Keratinocyte (primary cell): ENCODE results near the gene MGAT3. TPM values are rescaled to one million over a fixed set of nuclear protein-coding genes. Genes with fewer than 3 reads are reported as not detected.

ENCODE experiments used
- DNase-seq: peaks from one replicate; pipeline ENCODE4 v3.0.0-alpha.2; 2011; ENCODE audit warnings: low read depth, missing footprints, low spot score
- FAIRE-seq: peaks from 2 replicates; lab custom pipeline; 2011; peaks lifted over from hg19 to GRCh38; lab: Jason Lieb, UNC
- H2AFZ ChIP-seq: 2 replicates; pipeline ENCODE4 v1.6.0; 2012; ENCODE audit warnings: low read length, control low read depth, inconsistent platforms; ENCODE audit not compliant: control insufficient read depth
- H3K27ac ChIP-seq: 2 replicates; pipeline ENCODE4 v1.5.1; 2011; ENCODE audit warnings: low read length; ENCODE audit not compliant: control insufficient read depth, insufficient read depth
- H3K27me3 ChIP-seq: 3 replicates; pipeline ENCODE4 v1.6.0; 2011; ENCODE audit warnings: low read length; ENCODE audit not compliant: control insufficient read depth, insufficient read depth; ENCODE audit errors: extremely low read depth
- H3K36me3 ChIP-seq, 2 experiments: 2 replicates in 1 of 2; 3 replicates in 1 of 2; pipeline ENCODE4 v1.5.1; 2011; ENCODE audit warnings: low read length in 2 of 2, mild to moderate bottlenecking in 1 of 2; ENCODE audit not compliant: control insufficient read depth in 2 of 2, insufficient read depth in 2 of 2; ENCODE audit errors: extremely low read depth in 1 of 2
- H3K4me1 ChIP-seq: 3 replicates; pipeline ENCODE4 v1.5.1; 2011; ENCODE audit warnings: low read length; ENCODE audit not compliant: control insufficient read depth, insufficient read depth; ENCODE audit errors: extremely low read depth
- H3K4me2 ChIP-seq: 3 replicates; pipeline ENCODE4 v1.6.0; 2011; ENCODE audit warnings: low read depth, low read length; ENCODE audit not compliant: control insufficient read depth, insufficient read depth; ENCODE audit errors: extremely low read depth
- H3K4me3 ChIP-seq, 3 experiments: fragments of 200-600 bp in 1 of 3; sonication (generic) in 1 of 3; 2 replicates in 2 of 3; 3 replicates in 1 of 3; pipeline ENCODE4 v1.5.1; 2011 to 2016; ENCODE audit warnings: low read length in 3 of 3, mild to moderate bottlenecking in 3 of 3, control low read depth in 2 of 3, inconsistent platforms in 1 of 3, low read depth in 1 of 3, mixed read lengths in 1 of 3, mixed run types in 1 of 3, moderate library complexity in 1 of 3; ENCODE audit not compliant: control insufficient read depth in 2 of 3, insufficient read depth in 2 of 3; ENCODE audit errors: extremely low read depth in 1 of 3
- H3K79me2 ChIP-seq: 2 replicates; pipeline ENCODE4 v1.6.0; 2012; ENCODE audit warnings: low read length; ENCODE audit not compliant: control insufficient read depth, insufficient read depth
- H3K9ac ChIP-seq: 3 replicates; pipeline ENCODE4 v1.6.0; 2011; ENCODE audit warnings: low read length; ENCODE audit not compliant: control insufficient read depth, insufficient read depth; ENCODE audit errors: extremely low read depth
- H3K9me1 ChIP-seq: 3 replicates; pipeline ENCODE4 v1.6.0; 2011; ENCODE audit warnings: low read length; ENCODE audit not compliant: control insufficient read depth, insufficient read depth; ENCODE audit errors: extremely low read depth
- H3K9me3 ChIP-seq: 2 replicates; pipeline ENCODE4 v1.5.1; 2012; ENCODE audit warnings: low read depth, low read length; ENCODE audit not compliant: control insufficient read depth
- H4K20me1 ChIP-seq: 3 replicates; pipeline ENCODE4 v1.6.0; 2011; ENCODE audit warnings: low read length; ENCODE audit not compliant: control insufficient read depth, insufficient read depth; ENCODE audit errors: extremely low read depth
- EZH2 ChIP-seq: IDR thresholded peaks from one replicate; pipeline ENCODE4 v1.6.1; 2012; ENCODE audit warnings: inconsistent platforms, mild to moderate bottlenecking, low read length, moderate library complexity
- dilution Hi-C: fragments of 300-500 bp; cut with MboI; formaldehyde crosslinking; loops from one replicate; pipeline ENCODE4 v1.7.0; 2020; ENCODE audit warnings: low sequenced_read_pairs; ENCODE audit not compliant: extremely low pct_ligation_motif_present
- polyA plus RNA-seq, 5 experiments: library from polyadenylated mRNA; depleted of rRNA in 3 of 5; stranded (reverse) in 3 of 5; stranded (forward) in 1 of 5; unstranded in 1 of 5; fragments of >200 nt; gene quantifications; 1 replicate in 1 of 5; 2 replicates in 3 of 5; 3 replicates in 1 of 5; pipeline versions ENCODE4 v1.2.1 to v1.2.3, GENCODE V29; 2011 to 2012; ENCODE audit warnings: missing spikeins in 2 of 5, low read depth in 1 of 5, low replicate concordance in 1 of 5
- TF ChIP-seq, protein P1 (sequence below), 3 experiments: IDR thresholded peaks in 1 of 3; conservative IDR thresholded peaks in 1 of 3; optimal IDR thresholded peaks in 1 of 3; 2 replicates in 2 of 3; 3 replicates in 1 of 3; pipeline versions ENCODE3 to v1.5.1; 2011; ENCODE audit warnings: low read length in 3 of 3, mild to moderate bottlenecking in 3 of 3, moderate library complexity in 2 of 3, control low read depth in 1 of 3, inconsistent platforms in 1 of 3; ENCODE audit not compliant: insufficient read depth in 2 of 3; ENCODE audit errors: extremely low read depth in 1 of 3

Gene MGAT3
- polyA plus RNA-seq, 1 donor (not counting 4 experiments of a cell fraction or from before 2014, with no cell fraction given) = not detected

GRCh38 chr22:39526736-39527171 lies 69.9 kb downstream of the MGAT3 start:
- FAIRE-seq (no peak), DNase-seq (no peak)
- Histone ChIP-seq H3K9me1 (peaks cover 4% of the 10 kb centered on the region), H3K9me3 (no peaks in the 10 kb centered on the region), H3K4me1 (peaks cover 48% of the 10 kb centered on the region), H3K4me3 (no peak overlapping the region), H3K36me3 (peaks cover 15 to 52% of the 10 kb centered on the region in 2 experiments), H3K79me2 (peaks cover 41% of the 10 kb centered on the region), H3K4me2 (no peak overlapping the region), H3K27me3 (no peaks in the 10 kb centered on the region), H3K27ac (no peak overlapping the region), H4K20me1 (peaks cover 59% of the 10 kb centered on the region), H3K9ac (no peak overlapping the region), H2AFZ (no peak overlapping the region)
- TF ChIP-seq EZH2 = no peak
- TF ChIP-seq, protein P1, sequence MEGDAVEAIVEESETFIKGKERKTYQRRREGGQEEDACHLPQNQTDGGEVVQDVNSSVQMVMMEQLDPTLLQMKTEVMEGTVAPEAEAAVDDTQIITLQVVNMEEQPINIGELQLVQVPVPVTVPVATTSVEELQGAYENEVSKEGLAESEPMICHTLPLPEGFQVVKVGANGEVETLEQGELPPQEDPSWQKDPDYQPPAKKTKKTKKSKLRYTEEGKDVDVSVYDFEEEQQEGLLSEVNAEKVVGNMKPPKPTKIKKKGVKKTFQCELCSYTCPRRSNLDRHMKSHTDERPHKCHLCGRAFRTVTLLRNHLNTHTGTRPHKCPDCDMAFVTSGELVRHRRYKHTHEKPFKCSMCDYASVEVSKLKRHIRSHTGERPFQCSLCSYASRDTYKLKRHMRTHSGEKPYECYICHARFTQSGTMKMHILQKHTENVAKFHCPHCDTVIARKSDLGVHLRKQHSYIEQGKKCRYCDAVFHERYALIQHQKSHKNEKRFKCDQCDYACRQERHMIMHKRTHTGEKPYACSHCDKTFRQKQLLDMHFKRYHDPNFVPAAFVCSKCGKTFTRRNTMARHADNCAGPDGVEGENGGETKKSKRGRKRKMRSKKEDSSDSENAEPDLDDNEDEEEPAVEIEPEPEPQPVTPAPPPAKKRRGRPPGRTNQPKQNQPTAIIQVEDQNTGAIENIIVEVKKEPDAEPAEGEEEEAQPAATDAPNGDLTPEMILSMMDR (optimal IDR thresholded peaks at IDR 0.05 in 1 of 3, IDR thresholded peaks at IDR 0.05 in 1 of 3, conservative IDR thresholded peaks at IDR 0.05 in 1 of 3; ENCODE audit: extremely low read depth in 1 of 3, insufficient read depth in 2 of 3, low read length in 3 of 3) = no peak
- dilution Hi-C loops = no loop called here

- Histone ChIP-seq H3K4me3 (no peak overlapping the region), H3K27me3 (no peaks in the 10 kb centered on the region), H3K9ac (no peak overlapping the region), H3K4me2 (no peak overlapping the region), H3K9me3 (no peaks in the 10 kb centered on the region), H3K27ac (no peak overlapping the region), H3K9me1 (peaks cover 4% of the 10 kb centered on the region), H3K4me1 (peaks cover 47% of the 10 kb centered on the region), H3K36me3 (peaks cover 11 to 47% of the 10 kb centered on the region in 2 experiments), H4K20me1 (peaks cover 52% of the 10 kb centered on the region), H3K79me2 (peaks cover 41% of the 10 kb centered on the region), H2AFZ (no peak overlapping the region)
- TF ChIP-seq EZH2 = no peak
- no peak for DNase-seq
- dilution Hi-C loops = no loop called here
- FAIRE-seq = peak; percentile 48
Measured at GRCh38 chr22:39527481-39527961, 70.7 kb downstream of the MGAT3 start.
